SK-N-MC (cell line): ENCODE measurements around the gene ANKRD33B.
"Not testable (repeated sequence)": the region's sequence is repeated elsewhere in the genome, so short reads cannot be mapped to it uniquely, and the experiment has no call there.

Experiments used
- DNase-seq: peaks from one replicate; pipeline ENCODE4 v3.0.0-alpha.2; 2011; ENCODE audit warnings: low read depth, low spot score
- H3K27ac ChIP-seq: fragments of 200-600 bp; sonication (generic); 2 replicates; pipeline ENCODE4 v1.5.1; 2016; ENCODE audit warnings: mixed run types
- H3K36me3 ChIP-seq: fragments of 200-600 bp; sonication (generic); 2 replicates; pipeline ENCODE4 v1.6.1; 2017; ENCODE audit warnings: antibody characterized with exemption, low read length, mixed read lengths; ENCODE audit not compliant: insufficient read depth
- H3K4me3 ChIP-seq: fragments of 200-600 bp; sonication (generic); 2 replicates; pipeline ENCODE4 v1.5.1; 2016
- H3K9ac ChIP-seq: fragments of 200-600 bp; sonication (generic); 2 replicates; pipeline ENCODE4 v1.8.0; 2017; ENCODE audit warnings: mixed run types, mixed read lengths; ENCODE audit not compliant: insufficient read length
- H3K9me3 ChIP-seq: fragments of 200-600 bp; sonication (generic); 2 replicates; pipeline ENCODE4 v1.6.1; 2017; ENCODE audit warnings: low read depth, mild to moderate bottlenecking, antibody characterized with exemption, low read length, moderate library complexity, mixed read lengths
- EZH2 ChIP-seq: fragments of 200-600 bp; sonication (generic); IDR thresholded peaks from one replicate; pipeline ENCODE4 v1.6.1; 2017; ENCODE audit warnings: antibody characterized with exemption
- FOXP2 ChIP-seq: optimal IDR thresholded peaks from 2 replicates; pipeline ENCODE3; 2011; ENCODE audit warnings: mild to moderate bottlenecking, moderate library complexity; ENCODE audit not compliant: insufficient read depth; ENCODE audit errors: extremely low read length, control extremely low read depth
- POLR2AphosphoS5 ChIP-seq: IDR thresholded peaks from 2 replicates; pipeline ENCODE4 v1.6.1; 2012; ENCODE audit warnings: mild to moderate bottlenecking, low read depth, low read length, borderline replicate concordance

The ANKRD33B gene

DNA sequence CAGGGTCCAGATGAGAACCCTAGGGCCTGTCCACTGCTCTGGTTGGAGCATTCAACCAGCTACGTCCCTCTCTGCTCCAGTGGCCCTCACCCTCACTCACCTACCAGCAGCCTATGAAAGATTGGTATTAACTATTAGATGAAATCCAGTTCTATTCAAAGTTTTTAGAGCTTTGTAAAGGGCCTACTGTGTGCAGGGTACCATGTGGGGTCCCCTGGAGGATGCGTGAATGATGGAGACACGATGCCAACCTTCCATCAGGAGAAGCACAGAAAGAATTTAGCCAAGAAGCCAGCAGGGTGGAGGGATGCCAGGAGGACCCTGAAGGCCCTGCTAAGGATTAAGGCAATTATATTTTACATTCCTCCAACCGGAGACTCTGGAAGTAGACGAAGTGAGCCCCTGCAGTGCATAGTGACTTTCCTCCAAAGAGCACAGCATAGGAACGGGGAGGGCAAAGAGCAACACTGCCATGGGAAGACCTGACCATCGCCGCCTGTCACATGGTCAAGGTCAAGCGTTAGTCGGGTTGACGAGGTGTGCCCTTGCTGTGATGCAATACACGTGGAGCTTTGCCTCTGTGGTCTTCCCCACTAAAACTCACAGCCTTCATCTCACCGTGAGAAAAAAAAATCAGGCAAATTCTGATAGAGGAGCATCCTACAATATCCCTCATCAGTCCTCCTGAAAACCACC lies 22.8 kb upstream of the ANKRD33B start:
- no peaks in the 10 kb centered on the region for H3K36me3 ChIP-seq
- H3K9ac ChIP-seq: no peak overlapping the region
- TF ChIP-seq FOXP2 (no peak), POLR2AphosphoS5 (no peak), EZH2 (no peak)
- no peak for DNase-seq
- H3K9me3 ChIP-seq: no peaks in the 10 kb centered on the region
- no peak overlapping the region for H3K4me3 ChIP-seq
- no peak overlapping the region for H3K27ac ChIP-seq

DNA sequence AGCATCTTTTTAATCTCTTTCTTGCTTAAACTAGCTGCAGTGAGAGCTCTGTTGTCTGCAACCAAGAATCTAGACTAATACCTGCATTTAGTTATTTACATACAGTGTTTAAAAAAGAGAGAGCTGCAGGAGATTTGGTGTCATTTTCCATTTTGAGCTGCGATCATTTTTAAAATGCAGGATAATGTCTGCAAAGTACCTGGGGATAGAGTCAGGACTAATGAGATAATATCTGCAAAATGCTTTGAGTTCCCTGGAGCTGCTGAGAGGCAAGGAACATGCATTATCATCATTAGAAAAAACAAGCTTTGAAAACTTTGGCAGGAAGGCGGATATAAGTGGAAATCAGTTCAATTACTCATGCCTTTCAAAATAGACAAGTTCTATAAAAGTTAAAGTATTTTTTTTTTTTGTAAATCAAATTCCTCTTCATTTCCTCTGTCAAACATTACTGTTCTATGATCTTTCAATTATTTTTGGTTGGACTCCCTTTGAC lies 21.8 kb upstream of the ANKRD33B start:
- TF ChIP-seq FOXP2 (no peak), POLR2AphosphoS5 (no peak), EZH2 (no peak)
- DNase-seq: no peak
- no peaks in the 10 kb centered on the region for H3K9me3 ChIP-seq
- H3K9ac ChIP-seq: no peak overlapping the region
- no peaks in the 10 kb centered on the region for H3K36me3 ChIP-seq
- no peak overlapping the region for H3K4me3 ChIP-seq
- no peak overlapping the region for H3K27ac ChIP-seq

DNA sequence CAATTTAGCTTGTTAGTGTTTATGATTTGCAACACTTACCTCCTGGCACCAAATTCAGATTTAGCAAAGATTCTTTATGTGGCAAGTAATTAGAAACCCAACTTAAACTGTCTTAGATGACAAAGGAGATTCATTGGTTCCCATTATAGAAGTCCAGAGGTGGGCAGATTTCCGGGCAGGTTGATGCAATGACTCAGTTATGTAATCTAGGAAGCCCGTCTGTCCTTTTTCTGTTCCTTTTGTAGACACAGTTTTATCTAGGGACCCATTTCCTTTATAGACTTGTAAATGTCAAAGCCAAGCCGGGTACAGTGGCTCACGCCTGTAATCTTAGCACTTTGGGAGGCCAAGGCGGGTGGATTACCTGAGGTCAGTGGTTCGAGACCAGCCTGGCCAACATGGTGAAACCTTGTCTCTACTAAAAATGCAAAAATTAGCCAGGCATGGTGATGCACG lies 20.3 kb upstream of the ANKRD33B start:
- H3K9ac ChIP-seq: no peak overlapping the region
- H3K9me3 ChIP-seq: no peaks in the 10 kb centered on the region
- H3K36me3 ChIP-seq: no peaks in the 10 kb centered on the region
- H3K27ac ChIP-seq: no peak overlapping the region
- no peak for DNase-seq
- TF ChIP-seq FOXP2 (no peak), POLR2AphosphoS5 (no peak), EZH2 (no peak)
- H3K4me3 ChIP-seq: no peak overlapping the region

DNA sequence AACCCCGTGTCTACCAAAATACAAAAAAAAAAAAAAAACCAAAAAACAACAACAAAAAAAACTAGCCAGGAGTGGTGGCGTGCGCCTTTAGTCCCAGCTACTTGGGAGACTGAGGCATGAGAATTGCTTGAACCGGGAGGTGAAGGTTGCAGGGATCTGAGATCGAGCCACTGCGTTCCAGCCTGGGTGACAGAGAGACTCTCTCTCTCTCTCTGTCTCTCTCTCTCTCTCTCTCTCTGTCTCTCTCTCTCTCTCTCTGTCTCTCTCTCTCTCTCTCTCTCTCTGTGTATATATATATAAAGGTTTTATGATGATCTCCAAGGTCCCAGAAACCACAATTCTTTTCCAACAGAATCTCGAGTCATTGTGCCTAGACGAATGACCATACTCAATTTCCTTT lies 18.8 kb upstream of the ANKRD33B start:
- Histone ChIP-seq H3K27ac (no peak overlapping the region), H3K9me3 (no peaks in the 10 kb centered on the region), H3K4me3 (no peak overlapping the region), H3K36me3 (no peaks in the 10 kb centered on the region), H3K9ac (no peak overlapping the region)
- no peak for DNase-seq
- no peak for TF ChIP-seq FOXP2
- no peak for TF ChIP-seq POLR2AphosphoS5
- TF ChIP-seq EZH2: no peak

DNA sequence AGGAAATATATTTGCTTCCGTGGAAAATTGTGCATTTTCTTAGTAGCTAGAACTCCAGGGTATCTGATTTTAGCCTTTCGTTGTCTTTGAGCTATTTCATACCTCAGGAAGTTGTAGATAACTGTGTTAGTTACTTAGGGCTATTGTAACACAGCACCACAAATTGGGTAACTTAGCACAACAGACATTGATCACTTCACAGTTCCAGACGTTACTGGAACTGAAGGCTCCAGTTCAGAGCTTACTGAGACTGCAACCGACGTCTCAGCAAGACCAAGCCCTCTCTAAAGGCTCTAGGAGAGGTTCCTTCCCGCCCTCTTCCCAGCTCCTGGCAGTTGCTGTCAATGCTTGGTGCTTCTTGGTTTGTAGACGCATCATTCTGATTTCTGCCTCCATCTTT lies 17.7 kb upstream of the ANKRD33B start:
- H3K4me3 ChIP-seq: no peak overlapping the region
- no peaks in the 10 kb centered on the region for H3K36me3 ChIP-seq
- TF ChIP-seq EZH2: no peak
- TF ChIP-seq FOXP2: no peak
- no peak for TF ChIP-seq POLR2AphosphoS5
- no peaks in the 10 kb centered on the region for H3K9me3 ChIP-seq
- no peak for DNase-seq
- no peak overlapping the region for H3K9ac ChIP-seq
- H3K27ac ChIP-seq: no peak overlapping the region

DNA sequence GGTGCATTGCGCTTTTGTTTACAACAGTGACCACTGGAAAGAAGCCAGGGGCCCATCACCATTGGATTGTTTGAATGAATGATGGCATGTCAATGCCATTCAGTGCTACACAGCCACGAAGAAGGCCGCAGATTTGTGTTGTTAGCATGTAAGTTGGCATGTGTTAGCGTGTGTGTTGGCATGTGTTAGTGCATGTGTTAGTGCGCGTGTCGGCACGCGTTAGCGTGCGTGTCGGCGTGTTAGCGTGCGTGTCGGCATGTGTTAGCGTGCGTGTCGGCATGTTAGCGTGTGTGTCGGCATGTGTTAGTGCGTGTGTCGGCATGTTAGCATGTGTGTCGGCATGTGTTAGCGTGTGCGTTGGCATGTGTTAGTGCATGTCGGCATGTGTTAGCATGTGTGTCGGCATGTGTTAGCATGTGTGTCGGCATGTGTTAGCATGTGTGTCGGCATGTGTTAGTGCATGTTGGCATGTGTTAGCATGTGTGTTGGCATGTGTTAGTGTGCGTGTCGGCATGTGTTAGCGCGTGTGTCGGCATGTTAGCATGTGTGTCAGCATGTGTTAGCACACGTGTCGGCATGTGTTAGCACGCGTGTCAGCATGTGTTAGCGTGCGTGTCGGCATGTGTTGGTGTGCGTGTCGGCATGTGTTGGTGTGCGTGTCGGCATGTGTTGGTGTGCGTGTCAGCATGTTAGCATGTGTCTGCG lies 15.3 kb upstream of the ANKRD33B start:
- Histone ChIP-seq H3K27ac (no peak overlapping the region), H3K9me3 (no peaks in the 10 kb centered on the region), H3K9ac (no peak overlapping the region), H3K36me3 (no peaks in the 10 kb centered on the region), H3K4me3 (no peak overlapping the region)
- TF ChIP-seq FOXP2 (no peak), EZH2 (no peak), POLR2AphosphoS5 (no peak)
- no peak for DNase-seq

DNA sequence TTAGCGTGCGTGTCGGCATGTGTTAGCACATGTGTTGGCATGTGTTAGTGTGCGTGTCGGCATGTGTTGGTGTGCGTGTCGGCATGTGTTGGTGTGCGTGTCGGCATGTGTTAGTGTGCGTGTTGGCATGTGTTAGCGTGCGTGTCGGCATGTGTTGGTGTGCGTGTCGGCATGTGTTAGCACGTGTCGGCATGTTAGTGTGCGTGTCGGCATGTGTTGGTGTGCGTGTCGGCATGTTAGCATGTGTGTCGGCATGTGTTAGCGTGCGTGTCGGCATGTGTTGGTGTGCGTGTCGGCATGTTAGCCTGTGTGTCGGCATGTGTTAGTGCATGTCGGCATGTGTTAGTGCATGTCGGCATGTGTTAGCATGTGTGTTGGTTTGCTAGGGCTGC lies 14.8 kb upstream of the ANKRD33B start:
- H3K9ac ChIP-seq, H3K4me3 ChIP-seq, H3K27ac ChIP-seq, H3K9me3 ChIP-seq, DNase-seq, H3K36me3 ChIP-seq: not testable (repeated sequence)

DNA sequence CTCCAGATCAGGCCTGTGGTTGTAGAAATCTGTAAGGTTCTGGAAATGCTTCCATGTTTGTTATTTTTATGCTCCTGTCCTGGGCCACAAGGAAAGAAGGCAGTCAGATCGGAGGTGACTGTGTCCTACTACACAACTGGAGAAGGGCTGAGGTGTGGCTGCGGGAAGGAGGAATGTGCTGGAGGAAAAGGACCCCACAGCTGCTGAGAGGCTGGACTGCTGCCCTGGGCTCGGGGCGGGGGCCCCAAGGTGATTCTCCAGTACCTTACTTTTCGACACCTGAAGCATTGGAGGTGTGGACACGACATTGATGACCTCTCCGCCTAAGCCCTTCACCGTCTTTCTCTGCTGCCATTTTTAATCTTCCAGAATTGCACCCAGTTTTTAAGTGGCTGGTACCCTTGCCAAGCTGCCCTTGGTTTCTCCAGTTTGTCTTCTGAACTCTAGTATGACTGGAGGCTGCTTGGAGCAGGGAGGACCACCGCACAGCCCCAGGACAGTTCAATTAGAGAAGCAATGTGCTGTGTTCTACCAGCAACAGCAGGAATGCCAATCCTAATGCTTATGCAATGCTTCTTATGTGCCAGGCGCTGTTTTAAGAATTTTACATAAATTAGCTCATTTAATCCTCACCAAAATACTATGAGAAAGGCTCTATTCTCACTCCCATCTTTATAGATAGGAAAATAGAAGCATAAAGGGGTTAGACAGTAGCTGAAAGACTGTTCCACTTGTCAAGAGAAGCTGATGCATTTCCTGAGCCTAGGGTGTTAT lies 13.5 kb upstream of the ANKRD33B start:
- H3K4me3 ChIP-seq: no peak overlapping the region
- no peak overlapping the region for H3K9ac ChIP-seq
- DNase-seq: no peak
- no peaks in the 10 kb centered on the region for H3K36me3 ChIP-seq
- H3K9me3 ChIP-seq: no peaks in the 10 kb centered on the region
- no peak for TF ChIP-seq FOXP2
- TF ChIP-seq POLR2AphosphoS5: no peak
- H3K27ac ChIP-seq: no peak overlapping the region
